GM21825 (cell line): ENCODE results near the gene KLHL21.

Experiments
- ATAC-seq: cut with Tn5 transposase; IDR thresholded peaks from one replicate; pipeline ENCODE4 v1.9.1; 2021; ENCODE audit warnings: mild to moderate bottlenecking, moderate library complexity; ENCODE audit not compliant: unreplicated experiment

The KLHL21 gene

GRCh38 chr1:6557597-6557996 is 45.1 kb downstream of the KLHL21 start:
- ATAC-seq: no peak

- no peak for ATAC-seq
Observed at GRCh38 chr1:6554907-6555778, 47.5 kb downstream of the KLHL21 start, which contains the start of gene TAS1R1. TSS of gene TAS1R1 (plus strand) at chr1:6555307. CDS start at chr1:6555374, 67 bp downstream.

DNA sequence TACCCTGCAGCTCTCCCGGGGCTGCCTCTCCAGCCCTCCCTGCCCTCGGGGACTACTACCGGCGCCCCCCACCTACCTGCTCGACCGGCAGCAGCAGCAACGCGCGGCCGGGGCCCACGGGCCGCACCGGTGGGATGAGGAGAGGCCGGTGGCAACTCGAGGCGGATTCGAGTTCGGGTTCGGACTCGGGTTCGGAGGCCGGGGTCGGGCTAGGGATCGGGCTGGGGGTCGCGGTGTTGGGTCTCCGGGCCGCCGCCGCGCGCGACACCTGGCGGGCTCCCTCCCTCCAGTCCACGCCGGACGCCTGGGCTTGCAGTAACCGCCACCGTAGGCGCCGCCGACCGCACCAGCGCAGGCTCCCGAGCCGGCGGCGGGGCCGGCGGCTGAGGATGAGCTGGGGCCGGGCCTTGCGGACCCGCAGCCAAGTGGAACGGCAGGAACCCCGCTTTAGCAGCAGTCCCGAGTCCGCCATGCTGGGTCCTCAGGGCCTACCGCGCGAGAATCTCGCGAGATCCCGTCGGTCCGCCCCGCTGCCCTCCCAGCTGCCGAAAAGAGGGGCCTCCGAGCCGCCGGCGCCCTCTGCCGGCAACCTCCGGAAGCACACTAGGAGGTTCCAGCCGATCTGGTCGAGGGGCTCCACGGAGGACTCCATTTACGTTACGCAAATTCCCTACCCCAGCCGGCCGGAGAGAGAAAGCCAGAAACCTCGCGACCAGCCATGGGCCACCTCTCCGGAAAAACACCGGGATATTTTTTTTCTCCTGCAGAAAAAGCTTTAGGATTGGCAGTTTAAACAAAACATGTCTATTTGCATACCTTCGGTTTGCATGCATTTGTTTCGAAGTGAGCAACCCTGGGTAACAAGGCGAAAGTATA is 48.4 kb downstream of the KLHL21 start, which contains the start of gene NOL9:
NOL9 (minus strand) TSS at position 483 of the 876 bp plus-strand sequence; CDS start at position 472, 11 bp downstream.
- ATAC-seq: peak; percentile 95

GRCh38 chr1:6547301-6547700 is 55.4 kb downstream of the KLHL21 start:
- no peak for ATAC-seq

GRCh38 chr1:6546326-6546725 is 56.3 kb downstream of the KLHL21 start:
- no peak for ATAC-seq

- ATAC-seq: no peak
Observed at GRCh38 chr1:6545276-6546112, 57.2 kb downstream of the KLHL21 start.

- no peak for ATAC-seq
Observed at GRCh38 chr1:6544831-6545230, 57.8 kb downstream of the KLHL21 start.
